Measurements from ENCODE around the gene SLC12A7. TPM values are rescaled to one million over a fixed set of nuclear protein-coding genes. Genes with fewer than 3 reads are reported as not detected.

Gene SLC12A7
- total RNA-seq, 2 experiments from 2014 or later = 32.6 to 34.2 TPM

DNA sequence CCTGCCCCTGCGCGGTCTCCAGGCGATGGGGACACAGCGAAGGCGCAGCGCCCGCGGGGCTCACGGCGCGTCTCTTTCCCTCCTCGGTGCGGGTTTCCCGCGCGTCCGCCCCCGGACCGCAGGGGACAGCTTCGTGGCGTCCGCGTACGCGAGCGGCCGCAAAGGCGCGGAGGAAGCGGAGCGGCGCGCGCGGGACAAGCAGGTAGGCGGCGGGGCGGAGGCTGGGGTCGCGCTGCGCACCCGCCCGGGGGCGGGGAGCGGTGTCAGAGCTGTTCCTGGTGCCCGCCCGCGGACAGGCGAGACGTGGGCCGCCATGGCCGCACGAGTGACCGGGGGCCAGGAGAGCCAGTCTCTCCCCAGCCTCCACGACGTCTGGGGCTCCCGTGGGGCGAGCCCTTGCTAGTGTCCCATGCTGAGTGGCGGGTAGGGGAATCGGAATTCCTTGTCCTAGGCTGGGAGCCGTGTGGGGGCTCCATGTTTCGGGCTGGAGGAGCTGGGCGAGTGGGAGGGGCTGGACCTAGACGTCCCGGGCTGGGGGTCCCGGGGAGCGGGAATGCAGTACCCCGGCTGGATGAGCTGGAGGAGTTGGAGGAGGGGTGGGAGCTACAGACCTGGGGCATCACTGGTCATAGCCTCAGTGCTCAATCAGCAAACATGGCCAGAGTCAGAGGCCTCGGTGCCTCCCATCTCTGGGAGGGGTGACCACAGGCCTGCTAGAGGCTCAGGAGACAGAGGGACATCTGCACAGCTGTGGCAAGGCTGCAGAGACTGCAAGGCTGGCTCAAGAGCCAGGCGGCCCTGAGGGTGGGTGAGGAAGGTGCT is 102.3 kb downstream of the SLC12A7 start:
- Mint-ChIP-seq H3K9me3 (no peaks in the 10 kb centered on the region), H3K36me3 (ENCODE audit: low read depth) (no peaks in the 10 kb centered on the region), H3K4me1 (peaks cover 20% of the 10 kb centered on the region), H3K4me3 (peak overlapping the region; percentile 37), H3K27ac (no peak overlapping the region), H3K27me3 (peaks cover 42% of the 10 kb centered on the region)
- POLR2A ChIA-PET = interaction anchor here (1.1 kb wide), 1 partner anchor 52 kb away, joined by 3 read pairs; no protein-coding TSS in a partner anchor
- DNase-seq = no peak
- CTCF ChIA-PET = interaction anchor here (0.7 to 2.0 kb wide), 4 partner anchors 19 to 131 kb away, joined by 3 to 15 read pairs (median 4); no protein-coding TSS in a partner anchor

DNA sequence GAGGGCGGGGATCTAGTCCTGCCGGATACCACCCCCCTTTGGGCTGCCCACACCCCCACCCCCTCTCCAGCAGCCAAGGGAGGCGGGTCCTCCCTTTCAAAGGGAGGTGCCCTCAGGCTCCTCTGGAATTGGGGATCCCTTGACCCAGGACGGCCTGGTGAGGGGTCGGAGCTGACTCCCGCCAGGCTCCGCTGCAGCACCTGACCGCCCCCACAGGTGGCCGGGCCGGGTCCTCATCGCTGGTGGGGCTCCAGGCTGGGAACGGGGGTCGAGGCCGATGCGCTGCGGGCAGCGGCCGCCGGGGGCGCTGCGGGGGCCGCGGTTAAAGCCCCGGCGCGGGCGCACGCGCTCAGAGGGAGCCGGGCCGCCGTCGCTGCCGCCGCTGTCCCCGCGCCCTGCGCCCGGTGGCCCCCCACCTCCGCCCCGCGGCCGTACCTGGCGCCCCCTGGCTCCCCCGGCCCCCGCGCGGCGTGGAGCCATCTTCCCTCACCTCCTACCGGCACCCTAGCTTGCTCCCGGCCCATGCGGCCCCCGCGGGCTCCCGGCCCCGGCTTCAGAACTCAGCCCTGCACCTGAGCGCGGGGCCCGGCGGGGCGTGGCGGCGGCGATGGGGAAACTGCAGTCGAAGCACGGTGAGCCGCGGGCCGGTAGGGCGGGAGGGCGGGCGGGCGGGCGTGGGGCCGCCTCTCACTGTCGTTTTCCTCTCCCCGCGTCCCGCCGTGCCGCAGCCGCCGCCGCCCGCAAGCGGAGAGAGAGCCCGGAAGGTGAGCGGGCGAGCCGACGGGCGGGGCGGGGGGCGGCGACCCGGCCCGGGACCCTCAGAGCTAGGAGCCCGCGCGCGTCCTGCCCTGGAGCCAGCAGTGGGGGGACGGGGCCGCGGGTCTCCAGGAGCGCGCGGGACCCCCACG is 103.2 kb downstream of the SLC12A7 start, which contains the start of gene NKD2:
Gene NKD2, plus strand, starts transcription at position 352 of the 908 bp plus-strand sequence. Its CDS starts 256 bp downstream, at position 608.
- no peaks in the 10 kb centered on the region for H3K36me3 Mint-ChIP-seq (ENCODE audit: low read depth)
- ChIA-PET POLR2A (interaction anchor here (1.1 to 1.3 kb wide), 2 partner anchors 13 to 52 kb away, joined by 3 to 5 read pairs; no protein-coding TSS in a partner anchor), CTCF (interaction anchor here (0.8 to 2.1 kb wide), 6 partner anchors 11 to 132 kb away, joined by 3 to 6 read pairs (median 4); no protein-coding TSS in a partner anchor)
- no peak for DNase-seq
- no peak within 1 kb of the TSS for H3K27ac Mint-ChIP-seq
- no peaks in the 10 kb centered on the region for H3K9me3 Mint-ChIP-seq
- H3K27me3 Mint-ChIP-seq = peaks cover 45% of the 10 kb centered on the region
- H3K4me3 Mint-ChIP-seq = peak within 1 kb of the TSS; percentile 46
- H3K4me1 Mint-ChIP-seq = peaks cover 27% of the 10 kb centered on the region

DNA sequence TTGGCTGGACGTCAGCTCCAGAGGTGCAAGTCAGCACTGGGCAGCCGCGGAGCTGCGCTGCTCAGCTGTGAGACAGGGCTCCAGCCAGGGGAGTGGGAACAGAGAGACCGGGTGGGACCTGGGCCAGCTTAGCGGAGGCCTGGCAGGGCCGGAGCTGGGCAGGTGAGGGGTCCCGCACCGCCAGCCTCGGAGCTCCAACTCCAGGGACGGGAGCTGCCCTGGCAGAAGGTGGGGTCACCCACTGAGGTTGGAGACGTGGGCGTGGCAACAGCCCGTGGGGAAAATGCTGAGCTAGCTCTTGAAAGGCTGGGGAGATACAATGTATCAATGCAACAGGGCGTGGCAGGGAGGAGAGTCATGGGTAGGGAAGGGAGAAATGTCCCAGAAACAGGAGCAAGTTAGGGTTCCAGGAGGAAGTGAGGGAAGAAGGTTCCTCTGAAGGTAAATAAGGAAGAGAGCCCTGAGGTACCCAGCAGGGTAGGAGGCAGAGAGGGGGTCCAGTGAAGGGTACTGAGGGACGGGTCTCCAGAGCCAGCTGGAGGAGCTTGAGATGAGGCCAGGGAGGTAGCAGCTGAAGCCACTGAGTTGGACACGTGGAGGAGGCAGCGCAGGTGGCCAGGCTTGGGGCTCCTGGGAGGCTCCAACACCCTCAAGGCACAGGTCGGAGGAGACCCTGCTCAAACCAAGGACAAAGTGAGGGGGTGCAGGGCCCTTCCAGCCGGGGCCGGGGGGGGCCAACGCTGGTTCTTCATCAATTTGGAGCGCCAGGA is 104.0 kb downstream of the SLC12A7 start:
- DNase-seq = no peak

DNA sequence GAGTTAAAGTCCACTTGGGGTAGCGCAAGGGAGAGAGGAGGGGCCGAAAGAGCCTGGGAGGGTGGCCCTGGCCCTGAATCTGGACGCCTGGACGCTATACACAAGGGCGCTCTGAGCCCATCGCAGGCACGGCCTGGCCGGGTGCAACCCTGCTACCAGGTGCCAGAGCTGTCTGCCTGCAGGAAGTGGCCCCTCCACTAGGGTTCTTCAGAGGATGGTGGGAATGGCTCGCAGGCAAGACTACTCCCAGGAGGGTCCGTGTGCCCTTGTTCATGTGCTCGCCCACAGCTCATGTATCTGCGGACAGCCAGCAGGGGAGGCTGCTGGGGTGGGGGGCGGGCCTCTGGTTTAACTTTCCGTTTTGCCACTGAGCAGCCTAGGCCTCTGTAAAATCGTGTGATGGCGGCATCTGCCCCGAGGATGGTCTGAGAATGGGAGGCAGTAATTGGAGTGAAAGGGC is 104.6 kb downstream of the SLC12A7 start:
- CTCF ChIA-PET = interaction anchor here (0.7 to 2.1 kb wide), 5 partner anchors 10 to 132 kb away, joined by 3 to 6 read pairs (median 4); no protein-coding TSS in a partner anchor
- Mint-ChIP-seq H3K4me3 (no peak overlapping the region), H3K9me3 (no peaks in the 10 kb centered on the region), H3K27ac (no peak overlapping the region), H3K36me3 (ENCODE audit: low read depth) (no peaks in the 10 kb centered on the region), H3K27me3 (peaks cover 56% of the 10 kb centered on the region), H3K4me1 (peaks cover 36% of the 10 kb centered on the region)
- no peak for DNase-seq
- POLR2A ChIA-PET = interaction anchor here (1.3 kb wide), 1 partner anchor 12 kb away, joined by 5 read pairs; no protein-coding TSS in a partner anchor

More for the DNA sequence above, 104.0 kb downstream of the SLC12A7 start:
- Mint-ChIP-seq H3K36me3 (ENCODE audit: low read depth) (no peaks in the 10 kb centered on the region), H3K4me3 (peak overlapping the region; percentile 46), H3K4me1 (peaks cover 36% of the 10 kb centered on the region), H3K9me3 (no peaks in the 10 kb centered on the region), H3K27me3 (peaks cover 53% of the 10 kb centered on the region), H3K27ac (no peak overlapping the region)
- CTCF ChIA-PET = interaction anchor here (0.7 to 2.1 kb wide), 7 partner anchors 11 to 131 kb away, joined by 3 to 6 read pairs (median 3); no protein-coding TSS in a partner anchor
- POLR2A ChIA-PET = interaction anchor here (1.3 kb wide), 1 partner anchor 13 kb away, joined by 5 read pairs; no protein-coding TSS in a partner anchor

DNA sequence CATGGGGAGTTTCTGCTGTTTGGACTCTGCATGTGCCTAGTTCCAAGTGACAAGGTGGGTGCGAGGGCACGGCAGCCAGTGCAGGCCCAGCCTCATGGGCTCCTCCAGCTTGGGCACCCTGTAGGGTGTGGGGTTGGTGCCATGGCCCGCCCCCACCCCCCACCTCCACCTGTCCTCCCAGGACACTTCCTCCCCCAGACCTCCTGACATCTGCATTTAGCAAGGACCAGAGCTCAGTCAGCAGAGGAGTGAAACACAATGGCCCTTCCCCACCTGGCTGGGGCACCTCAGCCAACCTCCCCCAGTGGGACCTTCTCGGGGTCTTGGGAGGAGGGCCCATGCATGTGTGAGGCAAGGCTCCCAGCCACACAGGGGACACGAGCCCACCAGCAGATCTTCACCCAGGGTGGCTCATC is 105.2 kb downstream of the SLC12A7 start:
- ChIA-PET CTCF (interaction anchor here (1.0 to 2.1 kb wide), 4 partner anchors 9 to 129 kb away, joined by 3 to 6 read pairs (median 4); no protein-coding TSS in a partner anchor), POLR2A (no interaction called here)
- DNase-seq = no peak
- no peak overlapping the region for H3K27ac Mint-ChIP-seq
- no peak overlapping the region for H3K4me3 Mint-ChIP-seq
- H3K27me3 Mint-ChIP-seq = peaks cover 60% of the 10 kb centered on the region
- H3K36me3 Mint-ChIP-seq (ENCODE audit: low read depth) = no peaks in the 10 kb centered on the region
- no peaks in the 10 kb centered on the region for H3K9me3 Mint-ChIP-seq
- H3K4me1 Mint-ChIP-seq = peaks cover 38% of the 10 kb centered on the region

DNA sequence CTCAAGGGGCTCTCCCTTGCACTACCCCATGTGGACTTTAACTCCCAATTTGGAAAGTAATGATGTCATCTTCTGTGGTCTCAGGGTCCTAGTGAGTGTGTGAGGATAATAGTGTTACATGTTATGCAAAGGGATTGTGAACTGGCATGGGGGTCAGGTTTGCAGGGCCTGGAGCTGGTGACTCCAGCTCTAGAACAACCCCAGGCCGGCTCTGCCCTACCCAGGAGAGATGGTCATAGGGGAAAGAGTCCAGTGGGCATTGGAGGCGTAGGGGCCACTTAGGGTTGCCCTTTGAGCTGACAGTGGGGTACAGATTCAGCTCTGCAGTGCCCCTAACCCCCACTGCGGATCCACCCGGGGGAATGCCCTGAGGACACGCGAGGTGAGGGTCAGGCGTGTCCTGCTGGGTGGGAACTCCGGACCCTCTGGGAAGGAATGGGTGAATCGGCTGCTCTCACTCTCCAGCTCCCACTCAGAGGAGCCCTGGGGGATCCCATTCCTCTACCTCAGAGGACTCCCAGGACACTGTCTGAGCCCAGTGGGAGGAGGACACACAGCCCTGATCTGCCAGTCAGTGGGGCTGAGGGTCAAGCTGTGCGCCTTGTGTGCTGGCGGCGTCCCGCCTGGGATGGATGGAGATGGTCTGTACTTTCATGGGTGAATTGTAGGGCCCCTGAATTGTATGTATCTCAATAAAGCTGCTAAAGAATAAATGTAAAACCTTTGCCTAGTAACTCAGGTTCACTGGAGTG is 105.8 kb downstream of the SLC12A7 start:
- H3K4me1 Mint-ChIP-seq = peaks cover 37% of the 10 kb centered on the region
- H3K4me3 Mint-ChIP-seq = peak overlapping the region; percentile 11
- DNase-seq = no peak
- H3K27me3 Mint-ChIP-seq = peaks cover 56% of the 10 kb centered on the region
- H3K9me3 Mint-ChIP-seq = no peaks in the 10 kb centered on the region
- no peaks in the 10 kb centered on the region for H3K36me3 Mint-ChIP-seq (ENCODE audit: low read depth)
- POLR2A ChIA-PET = interaction anchor here (1.0 to 1.4 kb wide), 2 partner anchors 49 to 113 kb away, joined by 3 to 4 read pairs; partner anchors contain the start of genes BRD9 and TRIP13
- CTCF ChIA-PET = interaction anchor here (1.0 to 2.1 kb wide), 6 partner anchors 9 to 130 kb away, joined by 3 to 6 read pairs (median 4); no protein-coding TSS in a partner anchor
- H3K27ac Mint-ChIP-seq = no peak overlapping the region

DNA sequence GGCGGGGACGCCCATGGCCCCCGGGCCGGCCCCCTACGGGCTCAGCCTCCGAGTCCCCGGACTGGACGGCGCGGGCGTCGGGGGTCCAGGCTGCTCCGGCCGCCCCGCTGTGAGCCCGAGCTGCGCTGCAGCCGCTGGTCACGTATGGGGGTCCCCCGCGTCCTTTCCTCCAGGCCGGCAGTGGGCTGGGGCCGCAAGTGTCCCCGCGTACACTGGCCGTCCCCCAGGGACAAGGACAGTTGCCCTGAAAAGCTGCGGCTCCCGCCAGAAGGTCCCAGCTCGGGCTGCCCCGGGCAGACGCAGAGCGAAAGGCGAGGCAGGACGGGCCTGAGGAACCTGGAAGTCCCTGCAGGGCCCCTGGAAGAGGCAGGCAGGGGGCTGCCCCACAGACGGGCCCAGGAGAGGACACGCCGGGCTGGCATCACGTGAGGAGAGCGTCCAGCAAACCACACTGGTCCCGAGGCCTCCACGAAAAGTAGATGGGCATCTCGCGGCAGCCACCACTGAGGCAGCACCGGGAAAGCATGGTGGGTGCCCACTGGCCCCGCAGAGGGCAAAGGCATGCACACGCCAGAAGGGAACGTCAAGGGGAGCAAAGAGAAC is 106.5 kb downstream of the SLC12A7 start:
- peaks cover 49% of the 10 kb centered on the region for H3K27me3 Mint-ChIP-seq
- ChIA-PET POLR2A (interaction anchor here (1.0 to 1.4 kb wide), 2 partner anchors 48 to 113 kb away, joined by 3 to 4 read pairs; partner anchors contain the start of genes BRD9 and TRIP13), CTCF (interaction anchor here (0.9 to 1.5 kb wide), 4 partner anchors 11 to 82 kb away, joined by 3 to 6 read pairs (median 4); no protein-coding TSS in a partner anchor)
- H3K4me1 Mint-ChIP-seq = peaks cover 37% of the 10 kb centered on the region
- H3K9me3 Mint-ChIP-seq = no peaks in the 10 kb centered on the region
- DNase-seq = no peak
- H3K36me3 Mint-ChIP-seq (ENCODE audit: low read depth) = no peaks in the 10 kb centered on the region
- no peak overlapping the region for H3K27ac Mint-ChIP-seq
- H3K4me3 Mint-ChIP-seq = no peak overlapping the region

DNA sequence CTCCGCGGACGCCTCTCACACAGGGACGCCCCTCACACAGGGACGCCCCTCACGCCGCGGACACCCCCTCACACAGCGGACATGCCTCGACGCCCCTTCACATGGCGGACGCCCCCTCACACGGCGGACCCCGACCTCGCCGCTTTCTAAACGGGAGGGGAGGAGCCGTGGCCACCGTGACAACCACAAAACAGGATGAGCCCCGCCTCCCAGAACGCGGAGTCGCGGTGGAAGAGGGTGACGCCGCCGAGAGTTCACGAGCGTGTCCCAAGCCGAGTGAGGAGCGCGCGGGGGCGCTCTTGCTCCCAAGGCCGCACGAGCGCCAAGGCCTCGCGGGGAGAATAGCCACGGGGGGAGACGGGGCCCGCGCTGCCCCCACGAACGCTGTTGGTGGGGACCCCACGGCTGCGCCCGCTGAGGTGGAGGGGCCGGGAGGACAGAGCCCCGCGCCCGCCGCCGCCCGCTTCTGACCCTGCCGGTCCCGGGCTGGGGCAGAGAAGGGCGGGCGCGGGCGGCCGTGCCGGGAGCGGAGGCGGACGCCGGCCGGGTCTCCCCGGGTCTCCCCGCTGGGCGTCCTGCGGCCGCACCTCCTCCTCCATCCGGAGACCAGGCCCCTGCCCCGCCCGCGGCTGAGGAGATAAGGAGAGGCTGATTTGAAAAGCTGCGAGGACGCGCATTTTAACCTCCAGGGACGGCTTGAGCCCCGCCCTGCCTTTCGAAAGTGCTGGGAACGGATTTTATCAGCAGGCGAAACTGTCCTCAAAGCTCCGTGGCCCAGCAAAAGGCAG is 107.2 kb downstream of the SLC12A7 start:
- POLR2A ChIA-PET = interaction anchor here (1.0 to 1.4 kb wide), 2 partner anchors 48 to 112 kb away, joined by 3 to 4 read pairs; partner anchors contain the start of genes BRD9 and TRIP13
- CTCF ChIA-PET = interaction anchor here (0.9 to 1.5 kb wide), 3 partner anchors 15 to 81 kb away, joined by 3 to 6 read pairs (median 4); no protein-coding TSS in a partner anchor
- peaks cover 34% of the 10 kb centered on the region for H3K4me1 Mint-ChIP-seq

DNA sequence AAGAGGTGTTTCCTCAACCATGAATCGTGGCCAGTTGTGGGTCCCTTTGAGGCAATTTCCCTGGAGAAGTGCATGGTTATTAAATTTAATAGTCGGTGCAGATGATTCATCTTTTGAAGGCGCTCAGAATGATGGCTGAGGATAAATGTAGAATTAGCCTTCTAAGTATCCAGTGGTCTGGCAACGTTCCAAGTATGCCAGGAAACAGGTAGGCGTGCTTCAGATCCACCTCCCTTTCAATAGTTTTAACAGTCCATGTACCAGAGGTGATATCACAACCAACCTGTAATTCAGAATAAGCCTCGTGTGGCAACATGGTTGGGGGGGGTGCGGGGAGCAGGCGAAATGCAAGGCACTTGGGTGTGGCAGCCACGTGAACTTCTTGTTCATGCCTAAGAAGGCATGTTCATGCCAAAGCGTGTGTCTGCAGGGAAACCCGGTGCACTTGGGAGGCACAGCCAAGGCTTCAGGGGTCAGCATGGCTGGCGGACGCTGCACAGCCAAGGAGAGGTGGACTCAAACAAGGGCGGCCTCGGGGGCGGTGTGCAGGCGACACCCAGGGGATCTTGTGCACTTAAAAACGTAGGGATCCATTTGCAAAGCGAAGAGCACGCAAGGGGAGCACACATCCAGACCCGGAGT is 108.4 kb downstream of the SLC12A7 start:
- peaks cover 33% of the 10 kb centered on the region for H3K4me1 Mint-ChIP-seq
- CTCF ChIA-PET = no interaction called here
- DNase-seq = no peak
- no peaks in the 10 kb centered on the region for H3K9me3 Mint-ChIP-seq
- H3K36me3 Mint-ChIP-seq (ENCODE audit: low read depth) = no peaks in the 10 kb centered on the region
- peak overlapping the region; percentile 24 for H3K4me3 Mint-ChIP-seq
- POLR2A ChIA-PET = no interaction called here
- H3K27ac Mint-ChIP-seq = no peak overlapping the region
- H3K27me3 Mint-ChIP-seq = peaks cover 44% of the 10 kb centered on the region

More for the DNA sequence above, 107.2 kb downstream of the SLC12A7 start:
- no peaks in the 10 kb centered on the region for H3K36me3 Mint-ChIP-seq (ENCODE audit: low read depth)
- H3K27me3 Mint-ChIP-seq = peaks cover 42% of the 10 kb centered on the region
- peak; percentile 67 for DNase-seq
- peak overlapping the region; percentile 31 for H3K27ac Mint-ChIP-seq
- H3K4me3 Mint-ChIP-seq = peak overlapping the region; percentile 66
- no peaks in the 10 kb centered on the region for H3K9me3 Mint-ChIP-seq

DNA sequence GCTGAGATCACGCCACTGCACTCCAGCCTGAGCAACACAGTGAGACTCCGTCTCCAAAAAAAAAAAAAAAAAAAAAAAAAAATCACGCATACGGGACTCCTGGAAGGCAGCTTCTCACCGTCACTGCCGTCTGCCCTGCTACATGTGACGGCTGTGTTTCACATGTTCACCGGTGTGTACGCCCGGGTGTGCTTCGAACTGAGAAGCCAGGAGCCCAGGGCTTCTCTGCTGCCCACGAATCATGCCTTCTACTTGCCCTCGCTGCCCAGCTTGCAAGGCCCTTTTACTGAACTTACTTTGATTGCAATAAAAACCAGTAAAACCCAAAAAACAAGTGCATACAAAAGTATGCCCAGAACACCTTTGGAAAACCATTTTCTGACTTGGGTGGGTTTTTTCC is 109.0 kb downstream of the SLC12A7 start:
- Mint-ChIP-seq H3K4me1 (peaks cover 30% of the 10 kb centered on the region), H3K27ac (no peak overlapping the region), H3K9me3 (no peaks in the 10 kb centered on the region), H3K36me3 (ENCODE audit: low read depth) (no peaks in the 10 kb centered on the region), H3K27me3 (peaks cover 41% of the 10 kb centered on the region), H3K4me3 (no peak overlapping the region)
- DNase-seq = no peak
- CTCF ChIA-PET = no interaction called here
- POLR2A ChIA-PET = no interaction called here
